Measurements from ENCODE around the gene IFI44.

- no peak for TF ChIP-seq YY1 (IDR thresholded peaks at IDR 0.05; ENCODE audit: insufficient read depth, insufficient read length)
- TF ChIP-seq SUZ12 (IDR thresholded peaks at IDR 0.05; ENCODE audit: extremely low read depth, insufficient read depth, insufficient read length): no peak
Measured at GRCh38 chr1:78677788-78678187, 28.2 kb downstream of the IFI44 start.

Measured in NT2/D1 (cell line).